ENCODE measurements around the gene DHRS13. TPM values are rescaled to one million over a fixed set of nuclear protein-coding genes. Genes with fewer than 3 reads are reported as not detected.

Gene DHRS13
- total and polyA plus RNA-seq, 4 donors = 5.0 to 91.6 (median 11.0) TPM

DNA sequence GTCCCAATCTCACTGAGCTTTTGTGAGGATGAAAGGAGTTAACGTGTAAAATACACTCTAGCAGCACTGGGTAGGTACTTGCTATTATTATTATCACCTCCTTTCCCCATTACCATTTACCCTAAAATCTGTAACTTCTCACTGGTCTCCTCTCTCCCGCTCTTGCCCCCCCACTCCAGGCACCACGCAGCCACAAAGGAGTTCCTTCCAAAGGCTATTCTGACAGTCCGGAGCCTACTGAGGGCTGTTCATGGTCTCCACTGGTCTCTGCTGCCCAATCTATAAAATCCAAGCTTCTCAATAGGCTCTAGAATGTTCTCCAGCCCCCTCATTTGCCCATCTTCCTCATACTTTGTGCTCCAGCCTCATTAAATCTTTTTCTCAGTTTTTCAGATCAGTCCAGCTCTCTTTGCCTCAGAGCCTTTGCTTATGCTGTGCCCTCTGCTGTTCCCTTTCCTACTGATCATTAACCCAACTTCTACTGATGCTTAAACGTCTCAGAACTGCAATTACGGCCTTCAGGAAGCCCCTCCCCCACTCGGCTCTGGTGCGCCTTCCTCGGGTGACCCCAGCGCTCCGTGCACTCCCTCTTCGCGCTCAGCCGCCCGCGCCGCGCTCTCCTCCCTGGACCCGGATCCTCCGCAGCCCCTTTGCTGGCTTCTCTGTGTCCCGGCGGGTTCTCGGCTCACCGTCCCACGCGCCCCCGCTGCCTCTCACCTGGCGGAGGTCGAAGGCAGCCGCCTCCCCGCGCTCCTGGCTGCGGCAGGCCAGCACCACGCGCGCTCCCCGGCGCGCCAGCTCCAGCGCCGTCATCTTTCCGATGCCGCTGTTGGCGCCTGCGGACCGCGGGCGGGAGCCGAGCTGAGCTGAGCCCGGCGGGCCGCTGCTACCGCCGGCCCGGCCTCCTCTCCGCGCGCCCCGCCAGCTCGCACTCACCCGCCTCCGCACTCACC is 737 bp downstream of the DHRS13 start:
- H3K9me3 ChIP-seq (ENCODE audit: control insufficient read depth in 4 of 4, low read length in 3 of 4) = no peaks in the 10 kb centered on the region
- DNase-seq (ENCODE audit: low spot score) = peak; percentile 62
- H3K4me1 ChIP-seq (ENCODE audit: control insufficient read depth in 4 of 4, insufficient read depth in 4 of 4, low read length in 3 of 4) = peaks cover 8 to 25% (median 18%) of the 10 kb centered on the region in 4 donors
- 6% methylated on average over 62 of the region's 62 CpGs for WGBS
- H3K36me3 ChIP-seq (ENCODE audit: control insufficient read depth in 4 of 4, insufficient read depth in 3 of 4, low read depth in 1 of 4, low read length in 3 of 4) = peaks cover under 1 to 11% (median 8%) of the 10 kb centered on the region in 4 donors
- TF ChIP-seq EGR1 (IDR thresholded peaks at IDR 0.05; ENCODE audit: low read depth in 2 of 2) (no peak), RXRA (IDR thresholded peaks at IDR 0.05) (peak; percentile 21 to 24)
- peak overlapping the region; percentile 83 to 84 for H3K27ac ChIP-seq (ENCODE audit: low read depth in 1 of 2, low read length in 2 of 2)
- H3K9ac ChIP-seq (ENCODE audit: low read depth in 1 of 2, low read length in 2 of 2) = peak overlapping the region in 1 of 2 donors; percentile 28
- no peaks in the 10 kb centered on the region for H3K27me3 ChIP-seq (ENCODE audit: control insufficient read depth in 4 of 4, insufficient read depth in 4 of 4, low read length in 3 of 4)
- H3K4me3 ChIP-seq (ENCODE audit: low read depth in 1 of 3, low read length in 3 of 3) = peak overlapping the region; percentile 56 to 79 (median 76)

DNA sequence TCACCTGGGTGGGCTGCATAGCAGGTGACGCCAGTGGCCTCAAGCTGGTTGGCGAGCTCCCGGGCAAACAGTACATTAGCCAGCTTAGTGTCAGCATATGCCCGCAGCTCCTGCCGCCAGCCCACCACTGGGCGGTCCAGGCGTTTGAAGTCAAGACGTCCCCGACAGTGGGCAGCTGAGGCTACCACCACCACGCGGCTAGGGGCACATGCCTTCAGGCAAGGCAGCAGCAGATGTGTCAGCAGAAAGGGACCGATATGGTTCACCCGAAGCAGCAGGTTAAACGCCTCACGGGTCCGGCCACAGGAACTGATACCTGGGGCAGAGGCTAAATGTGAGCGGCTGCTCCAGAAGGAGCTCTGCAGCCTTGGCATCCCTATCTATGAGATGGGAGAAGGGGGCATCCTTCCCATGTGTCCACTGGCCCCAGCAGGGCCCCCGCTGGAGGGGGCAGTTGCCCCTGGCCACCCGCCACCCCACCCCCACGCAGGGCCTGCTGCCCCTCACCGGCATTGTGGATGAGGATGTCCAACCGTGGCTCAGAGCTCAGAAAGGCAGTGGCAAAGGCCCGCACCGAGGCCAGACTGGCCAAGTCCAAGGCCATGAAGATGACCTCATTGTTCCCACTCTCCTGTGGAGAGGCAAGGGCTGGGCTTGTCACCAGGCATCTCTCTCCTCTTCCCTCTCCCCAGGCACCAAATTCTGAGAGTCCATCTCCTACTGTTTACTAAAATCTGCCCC is 1.7 kb downstream of the DHRS13 start:
- Histone ChIP-seq H3K4me3 (ENCODE audit: low read depth in 1 of 3, low read length in 3 of 3) (no peak overlapping the region), H3K9me3 (ENCODE audit: control insufficient read depth in 4 of 4, low read length in 3 of 4) (no peaks in the 10 kb centered on the region), H3K27me3 (ENCODE audit: control insufficient read depth in 4 of 4, insufficient read depth in 4 of 4, low read length in 3 of 4) (no peaks in the 10 kb centered on the region), H3K27ac (ENCODE audit: low read depth in 1 of 2, low read length in 2 of 2) (no peak overlapping the region), H3K4me1 (ENCODE audit: control insufficient read depth in 4 of 4, insufficient read depth in 4 of 4, low read length in 3 of 4) (peaks cover 8 to 28% (median 21%) of the 10 kb centered on the region in 4 donors), H3K9ac (ENCODE audit: low read depth in 1 of 2, low read length in 2 of 2) (no peak overlapping the region), H3K36me3 (ENCODE audit: control insufficient read depth in 4 of 4, insufficient read depth in 3 of 4, low read depth in 1 of 4, low read length in 3 of 4) (peaks cover 0 to 4% (median under 1%) of the 10 kb centered on the region in 4 donors)
- DNase-seq (ENCODE audit: low spot score) = no peak
- WGBS = 91% methylated on average over 24 of the region's 24 CpGs
- TF ChIP-seq HNF4A (conservative IDR thresholded peaks at IDR 0.05) (peak in 1 of 2 donors; percentile 4), MAX (IDR thresholded peaks at IDR 0.05) (no peak)

DNA sequence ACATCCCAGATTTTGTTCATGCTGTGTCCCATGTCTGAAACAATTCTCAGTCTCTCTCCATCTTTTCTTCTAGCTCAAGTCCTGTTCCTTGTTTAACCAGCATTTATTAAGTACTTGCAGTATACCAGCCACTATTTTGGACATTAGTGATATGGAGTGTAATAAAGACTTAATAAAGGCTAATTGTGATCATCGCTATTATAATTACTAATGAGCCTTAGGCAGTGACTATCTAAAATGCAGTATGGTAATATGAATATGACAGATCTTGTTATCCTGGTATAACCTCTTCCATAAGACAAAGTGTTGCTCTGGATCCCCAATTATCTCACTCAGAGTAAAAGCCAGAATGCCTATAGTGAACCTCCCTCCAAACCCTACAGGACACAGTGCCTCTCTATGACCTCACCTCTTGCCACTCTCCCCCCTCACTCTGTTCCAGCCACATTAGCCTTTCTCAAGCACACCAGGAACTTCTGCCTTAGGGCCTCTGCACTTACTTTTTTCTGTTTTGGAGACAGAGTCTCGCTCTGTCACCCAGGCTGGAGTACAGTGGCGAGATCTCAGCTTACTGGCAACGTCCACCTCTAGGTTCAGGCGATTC is 3.6 kb downstream of the DHRS13 start:
- Histone ChIP-seq H3K9ac (ENCODE audit: low read depth in 1 of 2, low read length in 2 of 2) (no peak overlapping the region), H3K27ac (ENCODE audit: low read depth in 1 of 2, low read length in 2 of 2) (no peak overlapping the region), H3K27me3 (ENCODE audit: control insufficient read depth in 4 of 4, insufficient read depth in 4 of 4, low read length in 3 of 4) (no peaks in the 10 kb centered on the region), H3K9me3 (ENCODE audit: control insufficient read depth in 4 of 4, low read length in 3 of 4) (no peaks in the 10 kb centered on the region), H3K4me1 (ENCODE audit: control insufficient read depth in 4 of 4, insufficient read depth in 4 of 4, low read length in 3 of 4) (peaks cover 11 to 34% (median 25%) of the 10 kb centered on the region in 4 donors), H3K36me3 (ENCODE audit: control insufficient read depth in 4 of 4, insufficient read depth in 3 of 4, low read depth in 1 of 4, low read length in 3 of 4) (peaks cover 0 to 3% (median 0%) of the 10 kb centered on the region in 4 donors), H3K4me3 (ENCODE audit: low read depth in 1 of 3, low read length in 3 of 3) (no peak overlapping the region)
- no peak for DNase-seq (ENCODE audit: low spot score)
- WGBS = 96% methylated on average over 5 of the region's 5 CpGs
- TF ChIP-seq NR2F2 (IDR thresholded peaks at IDR 0.05) = no peak
- TF ChIP-seq RAD21 (IDR thresholded peaks at IDR 0.05) = no peak
- no peak for TF ChIP-seq TAF1 (conservative IDR thresholded peaks at IDR 0.05)
- no peak for TF ChIP-seq GABPA (IDR thresholded peaks at IDR 0.05 in 1 of 2, conservative IDR thresholded peaks at IDR 0.05 in 1 of 2)
- no peak for TF ChIP-seq MAX (IDR thresholded peaks at IDR 0.05)
- TF ChIP-seq HNF4A (conservative IDR thresholded peaks at IDR 0.05) = no peak
- TF ChIP-seq, protein P1, sequence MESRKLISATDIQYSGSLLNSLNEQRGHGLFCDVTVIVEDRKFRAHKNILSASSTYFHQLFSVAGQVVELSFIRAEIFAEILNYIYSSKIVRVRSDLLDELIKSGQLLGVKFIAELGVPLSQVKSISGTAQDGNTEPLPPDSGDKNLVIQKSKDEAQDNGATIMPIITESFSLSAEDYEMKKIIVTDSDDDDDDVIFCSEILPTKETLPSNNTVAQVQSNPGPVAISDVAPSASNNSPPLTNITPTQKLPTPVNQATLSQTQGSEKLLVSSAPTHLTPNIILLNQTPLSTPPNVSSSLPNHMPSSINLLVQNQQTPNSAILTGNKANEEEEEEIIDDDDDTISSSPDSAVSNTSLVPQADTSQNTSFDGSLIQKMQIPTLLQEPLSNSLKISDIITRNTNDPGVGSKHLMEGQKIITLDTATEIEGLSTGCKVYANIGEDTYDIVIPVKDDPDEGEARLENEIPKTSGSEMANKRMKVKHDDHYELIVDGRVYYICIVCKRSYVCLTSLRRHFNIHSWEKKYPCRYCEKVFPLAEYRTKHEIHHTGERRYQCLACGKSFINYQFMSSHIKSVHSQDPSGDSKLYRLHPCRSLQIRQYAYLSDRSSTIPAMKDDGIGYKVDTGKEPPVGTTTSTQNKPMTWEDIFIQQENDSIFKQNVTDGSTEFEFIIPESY (IDR thresholded peaks at IDR 0.05) = no peak
- no peak for TF ChIP-seq FOXA1 (IDR thresholded peaks at IDR 0.05)
- no peak for TF ChIP-seq REST (IDR thresholded peaks at IDR 0.05)
- TF ChIP-seq SP1 (IDR thresholded peaks at IDR 0.05) = no peak
- TF ChIP-seq, protein P2, sequence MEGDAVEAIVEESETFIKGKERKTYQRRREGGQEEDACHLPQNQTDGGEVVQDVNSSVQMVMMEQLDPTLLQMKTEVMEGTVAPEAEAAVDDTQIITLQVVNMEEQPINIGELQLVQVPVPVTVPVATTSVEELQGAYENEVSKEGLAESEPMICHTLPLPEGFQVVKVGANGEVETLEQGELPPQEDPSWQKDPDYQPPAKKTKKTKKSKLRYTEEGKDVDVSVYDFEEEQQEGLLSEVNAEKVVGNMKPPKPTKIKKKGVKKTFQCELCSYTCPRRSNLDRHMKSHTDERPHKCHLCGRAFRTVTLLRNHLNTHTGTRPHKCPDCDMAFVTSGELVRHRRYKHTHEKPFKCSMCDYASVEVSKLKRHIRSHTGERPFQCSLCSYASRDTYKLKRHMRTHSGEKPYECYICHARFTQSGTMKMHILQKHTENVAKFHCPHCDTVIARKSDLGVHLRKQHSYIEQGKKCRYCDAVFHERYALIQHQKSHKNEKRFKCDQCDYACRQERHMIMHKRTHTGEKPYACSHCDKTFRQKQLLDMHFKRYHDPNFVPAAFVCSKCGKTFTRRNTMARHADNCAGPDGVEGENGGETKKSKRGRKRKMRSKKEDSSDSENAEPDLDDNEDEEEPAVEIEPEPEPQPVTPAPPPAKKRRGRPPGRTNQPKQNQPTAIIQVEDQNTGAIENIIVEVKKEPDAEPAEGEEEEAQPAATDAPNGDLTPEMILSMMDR (IDR thresholded peaks at IDR 0.05; ENCODE audit: low read depth, low read length, missing input control) = no peak
- TF ChIP-seq YY1 (IDR thresholded peaks at IDR 0.05) = no peak
- TF ChIP-seq HNF4G (IDR thresholded peaks at IDR 0.05) = no peak
- no peak for TF ChIP-seq JUND (IDR thresholded peaks at IDR 0.05)
- TF ChIP-seq FOXA2 (IDR thresholded peaks at IDR 0.05) = no peak
- no peak for TF ChIP-seq EGR1 (IDR thresholded peaks at IDR 0.05; ENCODE audit: low read depth in 2 of 2)
- no peak for TF ChIP-seq RXRA (IDR thresholded peaks at IDR 0.05)
